Liver (tissue), 3 donors: Measurements from ENCODE around the gene VENTX.

ENCODE experiments used
- ATF3 ChIP-seq: IDR thresholded peaks from 2 replicates; pipeline ENCODE4 v1.6.1; 2016; ENCODE audit warnings: antibody characterized with exemption
- CTCF ChIP-seq: fragments of 150-350 bp; IDR thresholded peaks from 2 replicates; pipeline ENCODE4 v1.5.1; 2017; ENCODE audit warnings: improper control_type of control experiment, low read depth, low read length; ENCODE audit not compliant: missing input control
- EGR1 ChIP-seq, 2 donors: IDR thresholded peaks; 2 replicates each; pipeline ENCODE4 v1.6.1; 2016 to 2018; ENCODE audit warnings: antibody characterized with exemption in 2 of 2, low read depth in 2 of 2
- FOXA1 ChIP-seq: IDR thresholded peaks from 2 replicates; pipeline ENCODE4 v1.6.1; 2016; ENCODE audit warnings: antibody characterized with exemption
- HNF4G ChIP-seq: IDR thresholded peaks from 2 replicates; pipeline ENCODE4 v1.6.1; 2016; ENCODE audit warnings: antibody characterized with exemption
- MAX ChIP-seq: IDR thresholded peaks from 2 replicates; pipeline ENCODE4 v1.6.1; 2016; ENCODE audit warnings: antibody characterized with exemption
- NR2F2 ChIP-seq: IDR thresholded peaks from 2 replicates; pipeline ENCODE4 v1.6.1; 2016; ENCODE audit warnings: antibody characterized with exemption
- RAD21 ChIP-seq, 2 donors: IDR thresholded peaks; 2 replicates each; pipeline ENCODE4 v1.6.1; 2016; ENCODE audit warnings: antibody characterized with exemption in 2 of 2, mild to moderate bottlenecking in 2 of 2
- REST ChIP-seq: IDR thresholded peaks from 2 replicates; pipeline ENCODE4 v1.6.1; 2016; ENCODE audit warnings: antibody characterized with exemption, mild to moderate bottlenecking
- RXRA ChIP-seq, 2 donors: IDR thresholded peaks; 2 replicates each; pipeline ENCODE4 v1.6.1; 2017 to 2018; ENCODE audit warnings: antibody characterized with exemption in 2 of 2, mild to moderate bottlenecking in 1 of 2
- SP1 ChIP-seq: IDR thresholded peaks from 2 replicates; pipeline ENCODE4 v1.6.1; 2018; ENCODE audit warnings: antibody characterized with exemption, mild to moderate bottlenecking
- YY1 ChIP-seq: IDR thresholded peaks from 2 replicates; pipeline ENCODE4 v1.6.1; 2016; ENCODE audit warnings: antibody characterized with exemption, mild to moderate bottlenecking
- donor health status: healthy.
- donor health status: healthy.

- TF ChIP-seq RAD21 (IDR thresholded peaks at IDR 0.05) (no peak), CTCF (no peak), FOXA1 (no peak), NR2F2 (no peak), YY1 (no peak), RXRA (IDR thresholded peaks at IDR 0.05) (no peak), EGR1 (IDR thresholded peaks at IDR 0.05; ENCODE audit: low read depth in 2 of 2) (no peak), MAX (no peak), REST (no peak), SP1 (no peak), ATF3 (no peak), HNF4G (no peak)
Measured at GRCh38 chr10:133248334-133248715, 10.7 kb downstream of the VENTX start.
